Esophagus squamous epithelium (tissue), 5 donors: Measurements from ENCODE around the gene NR1H3. TPM values are rescaled to one million over a fixed set of nuclear protein-coding genes. Genes with fewer than 3 reads are reported as not detected.

Experiments
- DNase-seq: peaks from one replicate; lab custom pipeline; 2025; lab: John Stamatoyannopoulos, UW
- H3K27ac ChIP-seq, 4 donors: fragments of 200-600 bp; sonication (generic); one replicate each; pipeline ENCODE4 v1.5.1; 2016 to 2019; ENCODE audit warnings: mild to moderate bottlenecking in 1 of 4
- H3K27me3 ChIP-seq, 4 donors: fragments of 200-600 bp; sonication (generic); 1 replicate in 3 of 4; 2 replicates in 1 of 4; pipeline versions ENCODE4 v1.5.1 to v1.6.0; 2017 to 2021; ENCODE audit warnings: antibody characterized with exemption in 1 of 4
- H3K36me3 ChIP-seq, 3 donors: fragments of 200-600 bp; sonication (generic); one replicate each; pipeline ENCODE4 v1.5.1; 2016 to 2019
- H3K4me1 ChIP-seq, 3 donors: fragments of 200-600 bp; sonication (generic); one replicate each; pipeline ENCODE4 v1.5.1; 2017 to 2019
- H3K4me3 ChIP-seq, 4 donors: fragments of 200-600 bp; sonication (generic); 1 replicate in 3 of 4; 2 replicates in 1 of 4; pipeline ENCODE4 v1.5.1; 2016 to 2019; ENCODE audit warnings: mild to moderate bottlenecking in 2 of 4, moderate library complexity in 1 of 4
- H3K9me3 ChIP-seq, 3 donors: fragments of 200-600 bp; sonication (generic); one replicate each; pipeline ENCODE4 v1.5.1; 2016 to 2019
- POLR2A ChIP-seq, 4 donors: fragments of 450-650 bp; IDR thresholded peaks; one replicate each; pipeline ENCODE4 v1.6.1; 2017; ENCODE audit warnings: antibody characterized with exemption in 4 of 4, mild to moderate bottlenecking in 4 of 4, moderate library complexity in 3 of 4
- WGBS, 2 donors: methylation state at CpG; one replicate each; pipeline ENCODE4 v1.1.5; 2018; 5-methylcytosine and 5-hydroxymethylcytosine counted together
- intact Hi-C: fragments of 100-400 bp; cut with DNase I; formaldehyde crosslinking; loops from one replicate; pipeline ENCODE4 v1.15.0; 2022
- total RNA-seq, 4 donors: library from RNA; depleted of rRNA; stranded (reverse); fragments of >200 nt; gene quantifications; one replicate each; pipeline ENCODE4 v1.1.0, GENCODE V29; 2016
- TF ChIP-seq, protein P1 (sequence below), 6 experiments: fragments of 450-650 bp in 4 of 6; fragments of 200-600 bp in 2 of 6; sonication (generic) in 2 of 6; IDR thresholded peaks; one replicate each; pipeline ENCODE4 v1.5.1; 2016 to 2019; ENCODE audit warnings: antibody characterized with exemption in 6 of 6, mild to moderate bottlenecking in 4 of 6, moderate library complexity in 4 of 6
- donor health status: DM: yes; HTN: yes; CAD: no.

Gene NR1H3
- total RNA-seq, 4 donors from 2014 or later: 2.4 to 24.8 (median 12.5) TPM

GRCh38 chr11:47248304-47248663 lies 9.5 kb upstream of the NR1H3 start:
- Histone ChIP-seq H3K9me3 (no peaks in the 10 kb centered on the region), H3K36me3 (peaks cover 12 to 42% (median 12%) of the 10 kb centered on the region in 3 donors), H3K4me3 (peak overlapping the region; percentile 48 to 85 (median 78)), H3K4me1 (peaks cover 19 to 40% (median 20%) of the 10 kb centered on the region in 3 donors), H3K27ac (peak overlapping the region; percentile 78 to 93 (median 90)), H3K27me3 (no peaks in the 10 kb centered on the region)
- TF ChIP-seq, protein P1, sequence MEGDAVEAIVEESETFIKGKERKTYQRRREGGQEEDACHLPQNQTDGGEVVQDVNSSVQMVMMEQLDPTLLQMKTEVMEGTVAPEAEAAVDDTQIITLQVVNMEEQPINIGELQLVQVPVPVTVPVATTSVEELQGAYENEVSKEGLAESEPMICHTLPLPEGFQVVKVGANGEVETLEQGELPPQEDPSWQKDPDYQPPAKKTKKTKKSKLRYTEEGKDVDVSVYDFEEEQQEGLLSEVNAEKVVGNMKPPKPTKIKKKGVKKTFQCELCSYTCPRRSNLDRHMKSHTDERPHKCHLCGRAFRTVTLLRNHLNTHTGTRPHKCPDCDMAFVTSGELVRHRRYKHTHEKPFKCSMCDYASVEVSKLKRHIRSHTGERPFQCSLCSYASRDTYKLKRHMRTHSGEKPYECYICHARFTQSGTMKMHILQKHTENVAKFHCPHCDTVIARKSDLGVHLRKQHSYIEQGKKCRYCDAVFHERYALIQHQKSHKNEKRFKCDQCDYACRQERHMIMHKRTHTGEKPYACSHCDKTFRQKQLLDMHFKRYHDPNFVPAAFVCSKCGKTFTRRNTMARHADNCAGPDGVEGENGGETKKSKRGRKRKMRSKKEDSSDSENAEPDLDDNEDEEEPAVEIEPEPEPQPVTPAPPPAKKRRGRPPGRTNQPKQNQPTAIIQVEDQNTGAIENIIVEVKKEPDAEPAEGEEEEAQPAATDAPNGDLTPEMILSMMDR (IDR thresholded peaks at IDR 0.05): no peak
- no peak for TF ChIP-seq POLR2A (IDR thresholded peaks at IDR 0.05)
- no peak for DNase-seq
- 0% methylated on average over 7 of the region's 7 CpGs for WGBS, 2 donors
- intact Hi-C loops: no loop called here

DNA sequence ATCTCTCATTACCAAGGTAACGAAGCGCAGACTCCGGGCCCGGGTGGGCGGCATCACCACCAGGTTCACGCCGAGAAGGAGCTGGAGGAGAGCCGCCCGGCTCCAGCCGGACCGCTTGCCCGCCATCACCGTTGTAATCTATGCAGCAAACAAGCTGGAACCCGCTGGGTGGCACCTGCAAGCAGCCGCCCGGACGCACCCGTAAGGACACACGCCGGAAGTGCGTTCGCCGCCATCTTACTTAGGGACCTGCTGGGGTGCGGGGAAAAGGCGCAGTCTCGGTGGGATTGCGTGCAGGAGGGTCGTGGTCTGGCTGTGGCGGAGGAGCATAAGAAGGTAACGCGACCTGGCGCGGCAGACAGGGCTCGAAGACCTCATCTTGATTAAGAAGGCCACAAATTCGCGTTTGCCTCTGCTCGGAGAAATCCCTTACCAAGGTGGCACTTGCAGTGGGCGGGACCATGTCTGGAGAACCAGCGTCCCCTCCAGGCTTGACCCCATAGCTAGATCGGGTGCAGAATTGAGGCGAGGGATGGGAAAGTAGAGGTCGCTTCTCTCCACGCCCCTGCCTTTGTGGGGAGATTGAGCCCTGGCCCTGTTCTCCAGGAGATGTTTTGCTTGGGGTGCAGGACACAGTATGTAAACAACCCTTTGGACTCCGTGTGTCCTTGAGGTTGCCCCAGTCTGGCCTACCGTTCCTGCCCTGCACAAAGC lies 9.0 kb upstream of the NR1H3 start, which contains the start of gene ACP2:
ACP2 (minus strand) TSS at position 151 of the 714 bp plus-strand sequence; CDS start at position 126, 25 bp downstream.
- Histone ChIP-seq H3K27me3 (no peaks in the 10 kb centered on the region), H3K27ac (peak within 1 kb of the TSS; percentile 78 to 93 (median 90)), H3K9me3 (no peaks in the 10 kb centered on the region), H3K36me3 (peaks cover 12 to 37% (median 12%) of the 10 kb centered on the region in 3 donors), H3K4me3 (peak within 1 kb of the TSS; percentile 48 to 85 (median 78)), H3K4me1 (peaks cover 19 to 40% (median 19%) of the 10 kb centered on the region in 3 donors)
- peak in 2 of 4 donors; percentile 28 to 54 for TF ChIP-seq POLR2A (IDR thresholded peaks at IDR 0.05)
- TF ChIP-seq, protein P1 (IDR thresholded peaks at IDR 0.05): peak in 3 of 6 experiments; percentile 16 to 33 (median 16)
- intact Hi-C loops: no loop called here
- DNase-seq: peak; percentile 71
- WGBS, 2 donors: 0 to 2% methylated on average over 7 to 10 of the region's 45 CpGs

GRCh38 chr11:47249378-47249715 lies 8.4 kb upstream of the NR1H3 start:
- 20 to 44% methylated on average over 2 of the region's 3 CpGs for WGBS, 2 donors
- Histone ChIP-seq H3K36me3 (peaks cover 12 to 31% (median 12%) of the 10 kb centered on the region in 3 donors), H3K27me3 (no peaks in the 10 kb centered on the region), H3K4me1 (peaks cover 16 to 40% (median 25%) of the 10 kb centered on the region in 3 donors), H3K4me3 (peak overlapping the region; percentile 48 to 85 (median 78)), H3K9me3 (no peaks in the 10 kb centered on the region), H3K27ac (peak overlapping the region; percentile 78 to 93 (median 90))
- TF ChIP-seq, protein P1 (IDR thresholded peaks at IDR 0.05): no peak
- no peak for TF ChIP-seq POLR2A (IDR thresholded peaks at IDR 0.05)
- intact Hi-C loops: no loop called here
- no peak for DNase-seq

GRCh38 chr11:47251751-47252150 lies 6.0 kb upstream of the NR1H3 start:
- DNase-seq: no peak
- Histone ChIP-seq H3K9me3 (no peaks in the 10 kb centered on the region), H3K4me1 (peaks cover 15 to 61% (median 39%) of the 10 kb centered on the region in 3 donors), H3K4me3 (no peak overlapping the region), H3K27ac (no peak overlapping the region), H3K27me3 (no peaks in the 10 kb centered on the region), H3K36me3 (peaks cover 0 to 7% (median 0%) of the 10 kb centered on the region in 3 donors)
- WGBS, 2 donors: 69 to 86% methylated on average over 3 of the region's 3 CpGs
- intact Hi-C loops: no loop called here
- TF ChIP-seq, protein P1 (IDR thresholded peaks at IDR 0.05): no peak
- no peak for TF ChIP-seq POLR2A (IDR thresholded peaks at IDR 0.05)

DNA sequence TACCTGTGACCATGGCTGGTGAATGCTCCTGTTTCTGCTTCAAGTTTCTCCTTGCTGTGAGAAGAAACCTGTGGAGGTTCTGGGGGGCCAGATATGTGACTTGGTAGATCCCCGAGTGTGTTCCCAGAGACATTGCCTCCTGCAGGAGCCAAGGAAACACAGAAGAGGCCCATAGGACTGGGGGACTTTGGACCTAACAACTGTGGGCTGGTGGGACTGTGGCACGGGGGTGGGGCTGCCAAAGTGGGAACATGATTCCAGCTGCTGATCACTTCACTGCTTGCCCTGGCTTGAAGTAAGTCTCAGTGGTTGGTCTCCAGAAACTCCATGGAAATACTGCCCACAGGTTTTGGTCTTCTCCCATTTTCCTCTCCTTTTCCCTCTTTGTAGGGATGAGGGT lies 4.1 kb upstream of the NR1H3 start:
- peaks cover 25 to 64% (median 37%) of the 10 kb centered on the region in 3 donors for H3K4me1 ChIP-seq
- no peak for DNase-seq
- no peak overlapping the region for H3K4me3 ChIP-seq
- no CpG with 5 or more reads among the region's 2 CpGs for WGBS, 2 donors
- no peaks in the 10 kb centered on the region for H3K27me3 ChIP-seq
- TF ChIP-seq POLR2A (IDR thresholded peaks at IDR 0.05): no peak
- TF ChIP-seq, protein P1 (IDR thresholded peaks at IDR 0.05): no peak
- peak overlapping the region in 3 of 4 donors; percentile 61 to 85 (median 82) for H3K27ac ChIP-seq
- H3K9me3 ChIP-seq: no peaks in the 10 kb centered on the region
- intact Hi-C loops: no loop called here
- no peaks in the 10 kb centered on the region for H3K36me3 ChIP-seq
